HG03280 (cell line): ENCODE data around the gene BCR.
A peak's percentile ranks its signal among the peaks of the same experiment; 100 is the strongest.

Experiments
- ATAC-seq: cut with Tn5 transposase; IDR thresholded peaks from one replicate; pipeline ENCODE4 v1.9.1; 2021; ENCODE audit warnings: mild to moderate bottlenecking, moderate library complexity; ENCODE audit not compliant: unreplicated experiment

BCR gene

DNA sequence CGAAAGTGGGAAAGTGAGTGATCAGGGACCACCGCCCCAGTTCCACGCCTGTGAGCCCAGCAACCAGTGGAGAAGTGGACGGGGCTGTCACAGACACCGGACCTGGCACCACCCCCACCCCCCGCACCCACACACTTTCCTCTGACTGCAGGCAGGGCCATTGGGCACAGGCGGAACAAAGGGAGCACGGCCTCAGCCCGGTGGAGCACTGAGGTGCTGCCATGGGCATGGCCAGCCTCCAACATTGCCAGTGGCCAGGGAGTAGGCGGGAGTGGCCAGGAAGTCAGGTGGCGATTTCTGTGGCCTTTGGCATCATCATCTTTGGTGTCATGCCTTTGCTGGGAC lies 78.5 kb downstream of the BCR start:
- no peak for ATAC-seq

- ATAC-seq, result no peak
Observed at GRCh38 chr22:23259916-23260644, 79.8 kb downstream of the BCR start.

- no peak for ATAC-seq
Observed at GRCh38 chr22:23260645-23261581, 80.6 kb downstream of the BCR start.

GRCh38 chr22:23261900-23262450 lies 81.7 kb downstream of the BCR start:
- no peak for ATAC-seq

GRCh38 chr22:23262518-23263332 lies 82.4 kb downstream of the BCR start:
- ATAC-seq, result no peak

DNA sequence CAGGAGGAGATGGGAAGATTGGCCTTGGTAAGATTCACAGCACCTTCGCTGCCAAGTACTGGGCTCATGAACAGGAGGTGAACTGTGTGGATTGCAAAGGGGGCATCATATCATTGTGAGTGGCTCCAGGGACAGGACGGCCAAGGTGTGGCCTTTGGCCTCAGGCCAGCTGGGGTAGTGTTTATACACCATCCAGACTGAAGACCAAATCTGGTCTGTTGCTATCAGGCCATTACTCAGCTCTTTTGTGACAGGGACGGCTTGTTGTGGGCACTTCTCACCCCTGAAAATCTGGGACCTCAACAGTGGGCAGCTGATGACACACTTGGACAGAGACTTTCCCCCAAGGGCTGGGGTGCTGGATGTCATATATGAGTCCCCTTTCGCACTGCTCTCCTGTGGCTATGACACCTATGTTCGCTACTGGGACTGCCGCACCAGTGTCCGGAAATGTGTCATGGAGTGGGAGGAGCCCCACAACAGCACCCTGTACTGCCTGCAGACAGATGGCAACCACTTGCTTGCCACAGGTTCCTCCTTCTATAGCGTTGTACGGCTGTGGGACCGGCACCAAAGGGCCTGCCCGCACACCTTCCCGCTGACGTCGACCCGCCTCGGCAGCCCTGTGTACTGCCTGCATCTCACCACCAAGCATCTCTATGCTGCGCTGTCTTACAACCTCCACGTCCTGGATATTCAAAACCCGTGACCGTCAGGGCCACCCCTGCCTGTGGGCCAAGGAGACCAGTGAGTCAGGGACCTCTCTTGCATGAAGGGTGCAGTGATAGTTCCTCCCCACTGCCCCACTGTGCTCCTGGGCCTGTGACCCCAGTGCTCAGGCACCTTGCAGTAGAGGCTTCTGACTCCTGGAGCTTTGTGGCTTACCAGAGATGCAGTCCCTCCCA lies 83.6 kb downstream of the BCR start:
- peak; percentile 67 for ATAC-seq

DNA sequence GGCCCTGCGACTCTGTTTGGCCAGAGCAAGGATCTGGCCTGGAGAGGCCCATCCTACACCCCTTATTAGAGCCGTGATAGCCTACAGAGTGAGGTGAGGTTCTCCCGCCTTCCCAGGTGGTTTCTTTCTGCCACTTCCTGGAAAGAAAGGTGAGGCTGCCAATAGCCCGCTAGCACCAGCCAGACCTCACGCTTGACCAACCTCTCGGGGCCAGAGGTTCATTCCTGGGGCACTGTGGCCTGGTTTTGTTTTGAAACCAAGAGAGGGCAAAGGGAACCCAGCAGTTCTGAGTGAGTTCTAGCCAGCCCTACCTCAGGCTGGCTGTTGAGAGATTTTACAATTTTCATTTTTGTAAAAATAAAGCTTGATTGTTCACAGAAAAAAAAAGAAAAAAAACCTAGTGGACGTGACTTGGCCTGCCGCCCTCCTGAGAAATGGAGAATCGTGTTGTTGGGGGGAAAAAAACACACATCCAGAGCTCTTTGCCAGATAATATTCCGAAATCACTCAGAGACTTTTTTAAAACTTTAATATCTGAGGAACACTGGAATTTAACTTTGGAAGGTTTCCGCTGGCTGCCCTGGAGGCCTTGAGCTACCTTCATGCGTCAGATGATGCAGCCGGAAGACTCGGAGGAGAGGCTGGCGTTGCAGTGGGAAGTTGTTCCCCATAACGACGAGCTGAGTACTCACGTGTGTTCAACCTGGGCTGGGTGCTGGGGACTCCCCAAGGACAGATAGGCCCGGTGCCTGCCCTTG lies 84.5 kb downstream of the BCR start:
- peak; percentile 3 for ATAC-seq

GRCh38 chr22:23265368-23265700 lies 85.0 kb downstream of the BCR start:
- ATAC-seq, result no peak

- ATAC-seq, result no peak
Observed at GRCh38 chr22:23266780-23267179, 86.5 kb downstream of the BCR start.

GRCh38 chr22:23267226-23268043 lies 87.1 kb downstream of the BCR start:
- ATAC-seq, result no peak

DNA sequence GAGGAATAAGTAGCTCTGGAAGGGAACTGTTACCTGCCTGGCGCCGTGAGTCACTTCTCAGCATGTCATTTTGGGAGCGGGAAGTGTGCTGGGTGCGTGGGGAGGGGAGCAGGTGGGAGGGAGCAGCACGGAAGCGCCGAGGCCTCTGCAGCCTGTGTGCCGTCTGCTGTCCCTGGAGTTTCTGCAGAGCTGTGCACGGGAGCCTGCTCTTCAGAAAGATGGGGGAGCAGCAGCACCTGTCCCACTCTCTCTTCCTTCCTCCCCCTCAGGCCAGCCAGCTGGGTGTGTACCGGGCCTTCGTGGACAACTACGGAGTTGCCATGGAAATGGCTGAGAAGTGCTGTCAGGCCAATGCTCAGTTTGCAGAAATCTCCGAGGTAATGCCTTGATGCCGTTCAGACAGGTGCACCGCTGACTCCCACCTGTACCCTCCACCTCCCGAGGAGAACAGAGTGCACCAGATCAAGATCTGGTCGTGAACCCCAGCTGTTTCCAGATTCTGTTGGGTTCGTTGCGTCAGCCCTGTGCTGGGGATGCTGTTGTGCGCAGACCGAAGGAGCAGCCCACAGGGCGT lies 87.9 kb downstream of the BCR start:
- no peak for ATAC-seq

DNA sequence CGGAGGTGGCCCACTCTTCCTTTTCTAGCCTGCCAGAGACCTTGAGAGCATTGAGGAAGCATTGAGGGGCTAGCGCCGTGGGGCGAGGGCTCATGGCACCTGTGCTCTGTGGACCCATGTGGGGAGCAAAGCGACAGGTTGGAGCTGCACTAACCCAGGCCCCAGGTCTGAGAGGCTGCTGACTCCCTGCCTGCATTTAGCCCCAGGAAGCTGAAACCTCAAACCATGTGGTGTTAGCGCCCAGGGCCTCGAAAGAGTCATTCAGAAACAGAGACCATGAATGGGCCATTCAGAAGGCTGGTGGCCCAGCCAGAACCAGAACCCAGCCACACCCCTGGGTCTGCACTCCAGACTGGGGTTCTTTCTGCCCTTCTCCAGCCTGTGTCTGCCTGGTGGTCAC lies 88.6 kb downstream of the BCR start:
- ATAC-seq, result no peak

- ATAC-seq, result no peak
Observed at GRCh38 chr22:23269441-23270211, 89.3 kb downstream of the BCR start.

DNA sequence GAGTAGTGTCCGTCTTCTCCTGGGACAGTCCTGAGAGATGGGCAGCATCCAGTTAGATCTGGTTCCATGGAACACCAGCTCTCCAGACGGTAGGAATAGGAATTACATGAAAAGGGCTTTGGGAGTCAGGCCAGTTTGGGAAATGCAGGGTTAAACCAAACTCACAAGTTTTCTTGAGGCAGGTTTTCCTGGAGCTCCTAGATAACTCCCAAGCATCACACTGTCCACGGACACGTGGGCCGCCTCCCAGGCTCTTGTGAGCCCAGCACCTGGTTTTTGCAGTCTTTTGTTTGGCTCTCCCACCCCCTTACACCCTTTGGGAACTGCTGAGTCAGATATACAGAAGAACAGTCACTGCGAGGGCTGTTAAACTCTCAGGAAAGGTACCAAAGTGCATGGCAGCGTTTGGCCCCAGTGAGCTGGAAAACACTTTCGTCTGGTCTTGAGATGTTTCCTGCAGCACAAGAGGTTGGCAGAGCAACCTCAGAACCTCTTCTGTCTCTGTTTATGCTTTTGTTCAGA lies 90.0 kb downstream of the BCR start:
- no peak for ATAC-seq

GRCh38 chr22:23270798-23271596 lies 90.7 kb downstream of the BCR start:
- no peak for ATAC-seq

GRCh38 chr22:23271597-23271908 lies 91.2 kb downstream of the BCR start:
- ATAC-seq, result no peak

GRCh38 chr22:23272371-23272770 lies 92.1 kb downstream of the BCR start:
- ATAC-seq, result no peak
